ENCODE measurements around the gene TECR. TPM values are rescaled to one million over a fixed set of nuclear protein-coding genes. Genes with fewer than 3 reads are reported as not detected.

TECR gene
- total and polyA plus RNA-seq, 2 of the 13 experiments (the other 11 are each of a cell fraction or from before 2014, with no cell fraction given): 54.9 to 121 TPM

- TF ChIP-seq MEIS1 (CRISPR knock-in tag; IDR thresholded peaks at IDR 0.05; ENCODE audit: borderline replicate concordance) (0 out of 2 replicates have a peak, but pooled peaks have one; percentile 40), FIP1L1 (IDR thresholded peaks at IDR 0.05; ENCODE audit: borderline replicate concordance, insufficient read depth, low read depth, low read length) (no peak), BATF2 (CRISPR knock-in tag; IDR thresholded peaks at IDR 0.05) (no peak), DRAP1 (CRISPR knock-in tag; IDR thresholded peaks at IDR 0.05) (no peak), ZNF446 (CRISPR knock-in tag; IDR thresholded peaks at IDR 0.05) (no peak), GTF3A (CRISPR knock-in tag; conservative IDR thresholded peaks at IDR 0.05) (no peak), GZF1 (CRISPR knock-in tag; IDR thresholded peaks at IDR 0.05) (no peak), RXRB (CRISPR knock-in tag; IDR thresholded peaks at IDR 0.05; ENCODE audit: borderline replicate concordance) (peak; percentile 59; the same call in 1 of the 2 replicates), ZSCAN29 (CRISPR knock-in tag; conservative IDR thresholded peaks at IDR 0.05) (peak; percentile 54; the same call in 1 of the 2 replicates), ZEB1 (IDR thresholded peaks at IDR 0.05; ENCODE audit: insufficient replicate concordance, low read depth) (no peak), NR2C2 (CRISPR knock-in tag; IDR thresholded peaks at IDR 0.05; ENCODE audit: borderline replicate concordance) (peak; percentile 30; the same call in 1 of the 2 replicates), MIER3 (CRISPR knock-in tag; IDR thresholded peaks at IDR 0.05; ENCODE audit: borderline replicate concordance) (no peak), HDAC6 (IDR thresholded peaks at IDR 0.05; ENCODE audit: low read depth, low read length) (no peak), TSC22D2 (CRISPR knock-in tag; IDR thresholded peaks at IDR 0.05; ENCODE audit: borderline replicate concordance) (no peak), MIER2 (CRISPR knock-in tag; IDR thresholded peaks at IDR 0.05) (0 out of 2 replicates have a peak, but pooled peaks have one; percentile 36), ZUFSP (CRISPR knock-in tag; IDR thresholded peaks at IDR 0.05; ENCODE audit: borderline replicate concordance) (no peak), DDIT3 (CRISPR knock-in tag; IDR thresholded peaks at IDR 0.05) (no peak), NR3C1 (CRISPR knock-in tag; IDR thresholded peaks at IDR 0.05) (no peak)
- TF ChIP-seq, protein P1, sequence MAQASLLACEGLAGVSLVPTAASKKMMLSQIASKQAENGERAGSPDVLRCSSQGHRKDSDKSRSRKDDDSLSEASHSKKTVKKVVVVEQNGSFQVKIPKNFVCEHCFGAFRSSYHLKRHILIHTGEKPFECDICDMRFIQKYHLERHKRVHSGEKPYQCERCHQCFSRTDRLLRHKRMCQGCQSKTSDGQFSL (CRISPR knock-in tag; IDR thresholded peaks at IDR 0.05): no peak
- TF ChIP-seq, protein P2, sequence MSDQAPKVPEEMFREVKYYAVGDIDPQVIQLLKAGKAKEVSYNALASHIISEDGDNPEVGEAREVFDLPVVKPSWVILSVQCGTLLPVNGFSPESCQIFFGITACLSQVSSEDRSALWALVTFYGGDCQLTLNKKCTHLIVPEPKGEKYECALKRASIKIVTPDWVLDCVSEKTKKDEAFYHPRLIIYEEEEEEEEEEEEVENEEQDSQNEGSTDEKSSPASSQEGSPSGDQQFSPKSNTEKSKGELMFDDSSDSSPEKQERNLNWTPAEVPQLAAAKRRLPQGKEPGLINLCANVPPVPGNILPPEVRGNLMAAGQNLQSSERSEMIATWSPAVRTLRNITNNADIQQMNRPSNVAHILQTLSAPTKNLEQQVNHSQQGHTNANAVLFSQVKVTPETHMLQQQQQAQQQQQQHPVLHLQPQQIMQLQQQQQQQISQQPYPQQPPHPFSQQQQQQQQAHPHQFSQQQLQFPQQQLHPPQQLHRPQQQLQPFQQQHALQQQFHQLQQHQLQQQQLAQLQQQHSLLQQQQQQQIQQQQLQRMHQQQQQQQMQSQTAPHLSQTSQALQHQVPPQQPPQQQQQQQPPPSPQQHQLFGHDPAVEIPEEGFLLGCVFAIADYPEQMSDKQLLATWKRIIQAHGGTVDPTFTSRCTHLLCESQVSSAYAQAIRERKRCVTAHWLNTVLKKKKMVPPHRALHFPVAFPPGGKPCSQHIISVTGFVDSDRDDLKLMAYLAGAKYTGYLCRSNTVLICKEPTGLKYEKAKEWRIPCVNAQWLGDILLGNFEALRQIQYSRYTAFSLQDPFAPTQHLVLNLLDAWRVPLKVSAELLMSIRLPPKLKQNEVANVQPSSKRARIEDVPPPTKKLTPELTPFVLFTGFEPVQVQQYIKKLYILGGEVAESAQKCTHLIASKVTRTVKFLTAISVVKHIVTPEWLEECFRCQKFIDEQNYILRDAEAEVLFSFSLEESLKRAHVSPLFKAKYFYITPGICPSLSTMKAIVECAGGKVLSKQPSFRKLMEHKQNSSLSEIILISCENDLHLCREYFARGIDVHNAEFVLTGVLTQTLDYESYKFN (CRISPR knock-in tag; conservative IDR thresholded peaks at IDR 0.05): no peak
- TF ChIP-seq, protein P3, sequence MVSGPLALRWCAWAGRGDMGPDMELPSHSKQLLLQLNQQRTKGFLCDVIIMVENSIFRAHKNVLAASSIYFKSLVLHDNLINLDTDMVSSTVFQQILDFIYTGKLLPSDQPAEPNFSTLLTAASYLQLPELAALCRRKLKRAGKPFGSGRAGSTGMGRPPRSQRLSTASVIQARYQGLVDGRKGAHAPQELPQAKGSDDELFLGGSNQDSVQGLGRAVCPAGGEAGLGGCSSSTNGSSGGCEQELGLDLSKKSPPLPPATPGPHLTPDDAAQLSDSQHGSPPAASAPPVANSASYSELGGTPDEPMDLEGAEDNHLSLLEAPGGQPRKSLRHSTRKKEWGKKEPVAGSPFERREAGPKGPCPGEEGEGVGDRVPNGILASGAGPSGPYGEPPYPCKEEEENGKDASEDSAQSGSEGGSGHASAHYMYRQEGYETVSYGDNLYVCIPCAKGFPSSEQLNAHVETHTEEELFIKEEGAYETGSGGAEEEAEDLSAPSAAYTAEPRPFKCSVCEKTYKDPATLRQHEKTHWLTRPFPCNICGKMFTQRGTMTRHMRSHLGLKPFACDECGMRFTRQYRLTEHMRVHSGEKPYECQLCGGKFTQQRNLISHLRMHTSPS (CRISPR knock-in tag; IDR thresholded peaks at IDR 0.05; ENCODE audit: low read depth): no peak
These were observed 27.3 kb downstream of the TECR start (continued) for GRCh38 chr19:14556662-14557188.
